Jurkat, Clone E6-1 (cell line): Measurements from ENCODE around the gene LINGO1. TPM values are rescaled to one million over a fixed set of nuclear protein-coding genes. Genes with fewer than 3 reads are reported as not detected.
A peak's percentile ranks its signal among the peaks of the same experiment; 100 is the strongest.

Source experiments
- DNase-seq: peaks from one replicate; pipeline ENCODE4 v3.0.0-alpha.2; 2011; ENCODE audit warnings: low read depth, low spot score
- H3K4me3 ChIP-seq: 2 replicates; pipeline ENCODE4 v1.5.1; 2011; ENCODE audit warnings: mild to moderate bottlenecking, low read length, control low read depth, moderate library complexity
- polyA plus RNA-seq: library from polyadenylated mRNA; unstranded; fragments of >200 nt; gene quantifications from one replicate; pipeline ENCODE4 v1.2.1, GENCODE V29; 2012; ENCODE audit warnings: missing spikeins; ENCODE audit not compliant: insufficient read length, insufficient read depth

Gene LINGO1
- polyA plus RNA-seq = not detected

- no peak within 1 kb of the TSS for H3K4me3 ChIP-seq
- DNase-seq = no peak
These were observed at the start of gene LINGO1 for GRCh38 chr15:77632534-77633133. LINGO1 (minus strand) TSS chr15:77632912; CDS start chr15:77632315, 597 bp downstream.

GRCh38 chr15:77681362-77681761 is 48.6 kb upstream of the LINGO1 start:
- DNase-seq = no peak

GRCh38 chr15:77676569-77677375 is 44.1 kb upstream of the LINGO1 start:
- no peak overlapping the region for H3K4me3 ChIP-seq
- no peak for DNase-seq

More at GRCh38 chr15:77681362-77681761, 48.6 kb upstream of the LINGO1 start:
- H3K4me3 ChIP-seq = no peak overlapping the region

GRCh38 chr15:77675806-77676415 is 43.2 kb upstream of the LINGO1 start:
- H3K4me3 ChIP-seq = no peak overlapping the region
- DNase-seq = no peak

GRCh38 chr15:77674327-77674726 is 41.6 kb upstream of the LINGO1 start:
- H3K4me3 ChIP-seq = no peak overlapping the region
- DNase-seq = no peak

- H3K4me3 ChIP-seq = no peak overlapping the region
- no peak for DNase-seq
These were observed 41.2 kb upstream of the LINGO1 start for GRCh38 chr15:77673866-77674265.

- H3K4me3 ChIP-seq = no peak overlapping the region
- DNase-seq = no peak
These were observed 39.4 kb upstream of the LINGO1 start for GRCh38 chr15:77672135-77672534.

- no peak overlapping the region for H3K4me3 ChIP-seq
- no peak for DNase-seq
These were observed 38.8 kb upstream of the LINGO1 start for GRCh38 chr15:77671362-77672056.

- H3K4me3 ChIP-seq = no peak overlapping the region
- DNase-seq = no peak
These were observed 38.0 kb upstream of the LINGO1 start for GRCh38 chr15:77670558-77671361.

GRCh38 chr15:77669896-77670295 is 37.2 kb upstream of the LINGO1 start:
- no peak for DNase-seq

GRCh38 chr15:77667338-77668234 is 34.9 kb upstream of the LINGO1 start:
- H3K4me3 ChIP-seq = no peak overlapping the region
- DNase-seq = no peak

More at GRCh38 chr15:77669896-77670295, 37.2 kb upstream of the LINGO1 start:
- H3K4me3 ChIP-seq = no peak overlapping the region

- H3K4me3 ChIP-seq = no peak overlapping the region
- DNase-seq = no peak
These were observed 33.6 kb upstream of the LINGO1 start for GRCh38 chr15:77666296-77666660.

GRCh38 chr15:77665530-77666295 is 33.0 kb upstream of the LINGO1 start:
- DNase-seq = no peak
- H3K4me3 ChIP-seq = no peak overlapping the region

GRCh38 chr15:77664428-77664827 is 31.7 kb upstream of the LINGO1 start:
- H3K4me3 ChIP-seq = no peak overlapping the region
- no peak for DNase-seq

GRCh38 chr15:77663256-77663655 is 30.5 kb upstream of the LINGO1 start:
- H3K4me3 ChIP-seq = no peak overlapping the region
- no peak for DNase-seq

GRCh38 chr15:77659350-77660321 is 26.9 kb upstream of the LINGO1 start:
- DNase-seq = peak; percentile 54
- peak overlapping the region; percentile 30 for H3K4me3 ChIP-seq
